Activated CD8-positive, alpha-beta memory T cell treated with anti-CD3 and anti-CD28 coated beads for 36 hours (primary cell): ENCODE measurements around the gene PTPRM. TPM values are rescaled to one million over a fixed set of nuclear protein-coding genes. Genes with fewer than 3 reads are reported as not detected.

ENCODE experiments used
- CTCF ChIA-PET: fragments of 350-600 bp; sonication (Branson Sonifier 250); formaldehyde crosslinking; loops from one replicate; lab custom pipeline; 2021; ENCODE audit warnings: antibody characterized with exemption; lab: Charles Lee
- POLR2A ChIA-PET: fragments of 350-600 bp; sonication (Branson Sonifier 250); formaldehyde crosslinking; loops from one replicate; lab custom pipeline; 2021; ENCODE audit warnings: antibody characterized with exemption; lab: Charles Lee
- total RNA-seq, 2 experiments: library from RNA; stranded (reverse); gene quantifications; one replicate each; pipeline ENCODE4 v1.2.3, GENCODE V29; 2021

PTPRM gene
- total RNA-seq, 2 experiments from 2014 or later = 3.5 to 4.1 TPM

- ChIA-PET CTCF (no interaction called here), POLR2A (no interaction called here)
Observed at GRCh38 chr18:7741640-7742039, 174.5 kb downstream of the PTPRM start.

DNA sequence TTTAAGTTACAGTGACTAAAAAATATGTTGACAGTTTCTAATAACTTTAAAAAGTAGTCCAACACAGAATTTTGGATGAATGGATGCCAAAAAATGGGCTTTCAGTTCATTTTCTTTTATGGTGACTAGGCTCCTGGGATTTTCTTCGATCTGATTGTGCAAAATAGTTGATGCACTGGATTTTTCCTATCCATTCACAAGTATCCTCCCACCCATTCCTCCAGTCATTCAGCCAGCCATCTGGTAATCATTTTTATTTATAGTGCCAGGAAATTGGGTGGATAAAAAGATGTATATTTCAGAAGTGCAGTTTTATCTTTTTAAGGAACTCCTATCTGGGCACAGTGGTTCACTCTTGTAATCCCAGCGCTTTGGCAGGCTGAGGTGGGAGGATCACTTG is 175.1 kb downstream of the PTPRM start:
- CTCF ChIA-PET = no interaction called here

GRCh38 chr18:7743256-7743655 is 176.1 kb downstream of the PTPRM start:
- CTCF ChIA-PET = no interaction called here
- POLR2A ChIA-PET = no interaction called here

More for the DNA sequence above, 175.1 kb downstream of the PTPRM start:
- POLR2A ChIA-PET = no interaction called here

DNA sequence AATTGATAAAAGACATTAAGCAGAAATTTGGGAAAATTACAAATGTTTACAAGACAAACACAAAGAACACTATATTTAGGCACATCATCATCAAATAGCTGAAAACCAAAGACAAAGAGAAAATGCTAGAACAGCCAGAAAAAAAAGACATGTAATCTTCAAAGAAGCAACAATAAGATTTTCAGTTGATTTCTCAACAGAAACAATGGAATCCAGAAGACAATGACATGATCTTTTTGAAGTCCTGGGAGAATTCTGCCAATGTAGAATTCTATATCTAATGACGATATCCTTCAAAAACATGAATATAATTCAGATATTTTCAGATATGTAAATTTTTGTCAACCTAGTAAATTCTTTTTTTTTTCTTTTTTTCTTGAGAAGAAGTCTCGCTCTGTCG is 179.0 kb downstream of the PTPRM start:
- CTCF ChIA-PET = no interaction called here
- POLR2A ChIA-PET = no interaction called here

DNA sequence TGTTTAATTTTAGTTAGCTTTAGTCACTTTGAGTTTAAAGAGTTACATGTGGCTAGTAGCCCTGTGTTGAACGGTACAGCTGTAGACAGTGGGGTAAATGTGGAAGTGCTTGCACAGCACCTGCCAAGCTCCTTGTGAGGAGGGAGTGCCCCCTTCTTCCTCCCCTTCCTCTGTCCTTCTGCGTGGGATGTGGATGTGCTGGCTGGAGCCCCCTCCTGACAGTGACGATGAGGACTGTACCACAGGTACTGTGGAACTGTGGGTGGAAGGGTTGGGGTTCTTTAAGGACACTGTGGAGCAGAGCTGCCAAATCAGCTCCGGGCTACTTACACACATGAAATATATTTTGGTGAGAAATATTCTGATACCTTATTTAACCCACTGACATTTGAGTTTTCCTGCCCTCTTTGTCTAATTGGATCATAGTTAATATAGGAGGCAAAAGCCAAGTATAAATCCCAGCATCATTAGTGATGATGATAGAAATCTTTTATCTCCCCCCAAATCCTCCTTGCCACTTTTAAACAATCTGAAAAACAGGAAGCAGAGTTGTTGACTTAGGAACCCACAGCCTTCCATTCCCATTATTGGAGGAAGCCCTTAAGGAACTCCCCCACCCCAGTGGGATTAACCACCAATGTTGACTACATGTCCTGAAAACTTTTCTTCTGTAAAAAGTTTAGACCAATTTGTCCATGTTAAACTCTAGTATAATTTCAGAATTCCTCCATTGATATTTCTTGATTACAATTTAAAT is 181.3 kb downstream of the PTPRM start:
- POLR2A ChIA-PET = no interaction called here
- CTCF ChIA-PET = no interaction called here

GRCh38 chr18:7749008-7749405 is 181.9 kb downstream of the PTPRM start:
- ChIA-PET CTCF (no interaction called here), POLR2A (no interaction called here)

GRCh38 chr18:7749510-7749981 is 182.4 kb downstream of the PTPRM start:
- CTCF ChIA-PET = no interaction called here

GRCh38 chr18:7750095-7750663 is 183.1 kb downstream of the PTPRM start:
- CTCF ChIA-PET = no interaction called here
- POLR2A ChIA-PET = no interaction called here

More at GRCh38 chr18:7749510-7749981, 182.4 kb downstream of the PTPRM start:
- POLR2A ChIA-PET = no interaction called here

GRCh38 chr18:7750966-7751365 is 183.8 kb downstream of the PTPRM start:
- CTCF ChIA-PET = no interaction called here
- POLR2A ChIA-PET = no interaction called here

- ChIA-PET POLR2A (no interaction called here), CTCF (no interaction called here)
Observed at GRCh38 chr18:7754258-7754657, 187.1 kb downstream of the PTPRM start.

DNA sequence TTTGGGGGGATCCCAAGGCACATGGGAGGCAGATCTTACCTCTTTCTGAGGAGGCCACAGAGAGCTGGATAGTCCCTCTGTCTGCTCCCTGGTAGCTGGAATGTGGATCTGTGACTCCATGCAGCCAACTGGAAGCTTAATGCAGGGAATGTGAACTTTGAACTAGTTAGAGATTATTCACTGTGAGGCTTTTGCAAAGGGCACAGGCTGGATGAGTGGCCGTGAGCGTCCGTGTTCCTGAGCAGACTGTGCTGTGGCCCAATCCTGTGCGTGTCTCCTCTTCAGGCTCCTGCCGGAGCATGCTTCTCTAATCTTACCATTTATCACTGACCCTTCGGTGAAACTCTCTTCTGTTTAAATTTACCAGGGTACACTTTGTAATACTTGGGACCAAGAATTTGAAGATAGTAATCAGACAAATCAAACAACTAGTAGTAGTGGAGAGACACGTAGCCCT is 187.6 kb downstream of the PTPRM start:
- ChIA-PET POLR2A (no interaction called here), CTCF (no interaction called here)

DNA sequence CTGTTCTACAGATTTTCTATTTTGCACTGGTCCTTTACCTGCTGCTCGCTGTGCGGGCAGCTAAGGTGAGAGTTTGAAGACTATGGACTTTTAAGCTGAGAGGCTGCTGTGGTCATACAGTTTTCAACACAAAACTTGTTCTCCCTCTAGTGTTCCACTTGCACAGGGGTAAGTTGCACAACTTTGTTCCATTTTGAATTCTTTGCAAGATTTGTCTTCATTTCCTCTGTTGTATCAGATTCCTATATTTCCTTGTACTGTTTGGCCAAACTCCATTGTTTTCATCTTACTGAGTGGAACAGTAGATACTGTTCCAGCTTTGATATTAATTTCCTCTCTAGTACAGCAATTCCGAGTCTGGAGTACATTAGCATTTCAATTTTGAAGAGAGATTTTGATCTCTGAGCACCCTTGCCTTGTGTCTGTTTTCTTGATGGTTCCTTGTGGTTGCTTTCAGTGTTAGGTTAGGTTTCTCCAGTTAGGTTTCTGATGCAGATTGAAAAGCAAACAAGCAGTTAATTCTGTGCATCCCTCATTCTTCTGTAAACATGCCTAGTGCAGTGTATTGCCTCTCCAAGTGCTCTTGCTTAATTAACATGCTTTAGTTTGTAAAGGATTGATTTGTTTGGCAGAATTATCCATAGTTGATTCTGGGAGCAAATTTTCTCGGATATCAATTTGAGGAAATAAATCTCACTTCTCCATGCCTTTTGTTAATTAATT is 188.8 kb downstream of the PTPRM start:
- ChIA-PET POLR2A (no interaction called here), CTCF (no interaction called here)

GRCh38 chr18:7757175-7757574 is 190.1 kb downstream of the PTPRM start:
- CTCF ChIA-PET = no interaction called here
- POLR2A ChIA-PET = no interaction called here

GRCh38 chr18:7758764-7759163 is 191.6 kb downstream of the PTPRM start:
- POLR2A ChIA-PET = no interaction called here
- CTCF ChIA-PET = no interaction called here

GRCh38 chr18:7760967-7761948 is 194.1 kb downstream of the PTPRM start:
- POLR2A ChIA-PET = no interaction called here
- CTCF ChIA-PET = no interaction called here

- POLR2A ChIA-PET = no interaction called here
- CTCF ChIA-PET = no interaction called here
Observed at GRCh38 chr18:7764405-7764804, 197.3 kb downstream of the PTPRM start.

DNA sequence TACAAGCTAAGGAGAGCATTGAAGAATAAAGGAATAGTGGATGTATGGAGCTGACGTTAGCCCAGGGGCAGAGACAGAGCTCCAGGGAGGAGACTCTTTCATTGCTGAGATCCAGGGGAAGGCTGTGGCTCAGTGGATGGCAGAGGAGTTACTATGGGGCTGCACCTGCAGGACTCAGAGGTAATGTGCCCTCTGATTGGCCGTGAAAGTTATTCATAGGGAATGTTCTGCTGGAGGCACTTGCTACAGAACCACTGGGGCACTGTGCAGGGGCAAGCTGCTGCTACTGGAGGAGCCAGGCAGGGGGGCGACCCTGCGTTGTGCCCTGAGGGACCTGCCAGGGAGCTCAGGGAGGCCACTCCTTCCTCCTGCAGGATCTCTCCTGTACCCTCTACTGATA is 199.2 kb downstream of the PTPRM start:
- ChIA-PET CTCF (no interaction called here), POLR2A (no interaction called here)

DNA sequence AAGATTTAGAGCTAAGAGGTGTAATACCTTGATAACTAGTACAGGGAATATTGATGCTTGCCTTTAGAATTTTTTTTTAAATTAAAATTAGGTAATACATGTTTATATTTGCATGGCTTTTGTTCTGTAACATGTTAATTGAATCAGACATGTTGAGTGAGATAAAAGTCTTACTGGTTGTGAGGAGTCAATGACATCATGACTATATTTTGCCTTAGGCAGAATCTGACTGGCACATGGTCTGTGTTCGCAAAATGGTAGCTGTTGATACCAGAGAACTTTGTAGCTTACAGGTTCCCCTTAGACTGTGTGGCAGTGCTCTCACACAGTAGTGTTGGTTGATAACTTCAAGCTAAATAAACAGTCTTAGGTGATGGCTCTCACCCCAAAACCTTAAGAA is 199.7 kb downstream of the PTPRM start:
- POLR2A ChIA-PET = no interaction called here
- CTCF ChIA-PET = no interaction called here

DNA sequence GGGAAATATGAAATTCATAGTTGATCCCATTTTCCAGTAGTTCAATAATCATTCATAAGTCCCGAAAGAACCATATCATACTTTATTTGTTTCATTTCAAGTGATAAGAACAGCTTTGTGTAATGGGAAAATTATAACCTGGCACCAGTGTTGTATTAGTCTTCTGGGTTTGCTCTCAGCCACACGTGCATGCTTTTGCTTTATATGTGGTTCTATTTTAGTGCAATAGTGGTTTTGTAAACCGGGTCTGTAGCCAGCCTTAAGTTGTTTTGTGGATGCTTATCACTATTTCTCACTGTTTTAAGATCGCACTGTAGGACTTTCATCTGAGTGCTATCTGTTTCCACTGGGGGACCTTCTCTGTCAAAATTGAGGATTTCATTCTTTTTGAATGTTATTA is 203.8 kb downstream of the PTPRM start:
- ChIA-PET CTCF (no interaction called here), POLR2A (no interaction called here)

DNA sequence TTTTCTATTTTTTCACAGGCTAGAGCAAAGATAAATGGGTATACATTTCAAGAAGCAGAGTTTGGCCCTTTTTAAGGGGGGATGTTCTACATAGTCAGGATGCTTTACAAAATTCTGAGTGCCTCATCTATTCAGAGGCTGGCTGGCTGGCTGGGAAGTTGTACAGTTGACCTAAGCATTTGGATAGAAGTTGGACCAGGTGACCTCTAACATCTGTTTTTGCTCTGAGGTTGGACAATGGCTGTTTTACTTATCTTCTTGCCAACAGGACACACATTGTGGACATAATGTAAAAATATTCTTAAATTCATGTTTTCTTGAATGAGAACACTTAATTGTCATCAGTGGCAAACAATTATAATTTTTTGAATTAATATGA is 205.4 kb downstream of the PTPRM start:
- POLR2A ChIA-PET = no interaction called here
- CTCF ChIA-PET = no interaction called here
